ENCODE results near the gene METTL8. TPM values are rescaled to one million over a fixed set of nuclear protein-coding genes. Genes with fewer than 3 reads are reported as not detected.

The METTL8 gene
- total and polyA plus RNA-seq, 2 of the 13 experiments (the other 11 are each of a cell fraction or from before 2014, with no cell fraction given), result 18.6 to 68.2 TPM

- TF ChIP-seq ZNF609 (CRISPR knock-in tag; IDR thresholded peaks at IDR 0.05; ENCODE audit: borderline replicate concordance) (no peak), ZBTB4 (CRISPR knock-in tag; IDR thresholded peaks at IDR 0.05; ENCODE audit: borderline replicate concordance) (no peak), PAXIP1 (CRISPR knock-in tag; conservative IDR thresholded peaks at IDR 0.05) (peak; percentile 76), RFX1 (IDR thresholded peaks at IDR 0.05) (no peak), SNRNP70 (IDR thresholded peaks at IDR 0.05; ENCODE audit: low read depth, low read length) (no peak), ZFY (CRISPR knock-in tag; IDR thresholded peaks at IDR 0.05) (peak; percentile 100), NONO (IDR thresholded peaks at IDR 0.05) (no peak), NONO (CRISPR knock-in tag; conservative IDR thresholded peaks at IDR 0.05) (no peak; the same call in 1 of the 2 replicates), ZBTB20 (CRISPR knock-in tag; IDR thresholded peaks at IDR 0.05; ENCODE audit: borderline replicate concordance, low read depth) (peak; percentile 87; the same call in 1 of the 2 replicates), SSRP1 (CRISPR knock-in tag; IDR thresholded peaks at IDR 0.05) (no peak), ZMYM4 (CRISPR knock-in tag; IDR thresholded peaks at IDR 0.05) (peak; percentile 95), ZNF775 (CRISPR knock-in tag; IDR thresholded peaks at IDR 0.05; ENCODE audit: borderline replicate concordance) (no peak; the same call in 1 of the 2 replicates), ISL2 (CRISPR knock-in tag; IDR thresholded peaks at IDR 0.05) (peak; percentile 70), ZNF367 (CRISPR knock-in tag; IDR thresholded peaks at IDR 0.05; ENCODE audit: borderline replicate concordance) (peak; percentile 94; the same call in 1 of the 2 replicates), SAFB2 (CRISPR knock-in tag; IDR thresholded peaks at IDR 0.05; ENCODE audit: borderline replicate concordance, low read depth) (peak; percentile 42; the same call in 1 of the 2 replicates), CCDC6 (CRISPR knock-in tag; IDR thresholded peaks at IDR 0.05) (peak; percentile 82), ZNF550 (CRISPR knock-in tag; IDR thresholded peaks at IDR 0.05; ENCODE audit: borderline replicate concordance) (peak; percentile 80)
Observed at GRCh38 chr2:171434013-171434989, 511 bp upstream of the METTL8 start, which contains the start of gene DCAF17 (continued).

Data from HepG2 (cell line).